Stimulated activated CD8-positive, alpha-beta memory T cell treated with anti-CD3 and anti-CD28 coated beads, Interleukin-7, amount 100 ng/mL, for 1 hour (primary cell): ENCODE results near the gene KIF1C.
"Not testable (repeated sequence)": the region's sequence is repeated elsewhere in the genome, so short reads cannot be mapped to it uniquely, and the experiment has no call there.

Experiments used
- DNase-seq, 2 donors: peaks; one replicate each; pipeline ENCODE4 v3.0.0-alpha.2; 2020; ENCODE audit warnings: low read depth in 2 of 2

KIF1C gene

DNA sequence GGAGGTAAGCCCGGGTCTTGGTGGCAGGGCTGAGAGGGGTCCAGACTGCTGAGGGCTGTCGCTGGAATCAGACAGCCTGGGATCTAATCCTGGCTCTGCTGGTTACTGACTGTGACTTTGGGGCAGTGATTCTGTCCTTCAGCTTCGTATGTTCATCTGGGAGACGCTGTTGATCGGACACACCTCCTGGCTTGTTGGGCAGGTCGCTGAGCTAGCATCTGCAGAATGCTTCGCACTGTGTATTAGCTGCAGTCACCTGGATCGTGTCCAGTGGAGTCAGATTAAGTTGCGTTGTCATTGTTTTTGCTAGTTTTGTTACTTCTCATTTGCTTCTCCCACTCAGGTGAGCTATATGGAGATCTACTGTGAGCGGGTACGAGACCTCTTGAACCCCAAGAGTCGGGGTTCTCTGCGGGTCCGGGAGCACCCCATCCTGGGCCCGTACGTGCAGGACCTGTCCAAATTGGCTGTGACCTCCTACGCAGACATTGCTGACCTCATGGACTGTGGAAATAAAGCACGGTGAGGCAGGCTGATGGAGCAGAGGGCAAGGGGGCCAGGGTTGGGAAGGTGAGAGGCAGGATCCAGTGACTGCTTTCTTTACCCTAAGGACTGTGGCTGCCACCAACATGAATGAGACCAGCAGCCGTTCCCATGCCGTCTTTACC is 4.5 kb downstream of the KIF1C start:
- DNase-seq = no peak

DNA sequence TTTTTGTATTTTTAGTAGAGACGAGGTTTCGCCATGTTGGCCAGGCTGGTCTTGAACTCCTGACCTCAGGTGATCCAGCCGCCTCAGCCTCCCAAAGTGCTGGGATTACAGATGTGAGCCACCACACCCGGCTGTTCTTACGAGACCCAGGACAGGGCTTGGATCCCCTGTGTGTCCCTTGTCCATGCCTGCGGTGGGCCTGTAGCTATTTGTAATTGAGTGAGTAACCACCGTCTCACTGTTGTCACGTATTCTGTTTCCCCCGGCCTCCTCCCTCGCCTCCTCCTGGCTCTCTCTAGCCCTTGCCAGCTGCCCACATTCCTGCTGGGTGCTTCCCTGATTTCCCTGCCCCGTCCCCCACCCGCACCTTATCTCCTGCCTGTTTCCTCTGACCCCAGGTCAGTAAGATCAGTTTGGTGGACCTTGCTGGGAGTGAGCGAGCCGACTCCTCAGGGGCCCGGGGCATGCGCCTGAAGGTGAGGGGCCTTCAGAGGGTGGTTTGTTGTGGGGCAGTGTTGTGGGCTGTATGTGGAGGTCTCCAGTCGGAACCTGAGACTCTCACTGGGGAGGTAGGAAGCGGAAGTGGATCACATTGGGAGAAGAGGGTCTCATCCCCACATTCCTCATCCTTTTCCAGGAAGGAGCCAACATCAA is 5.6 kb downstream of the KIF1C start:
- DNase-seq = no peak

DNA sequence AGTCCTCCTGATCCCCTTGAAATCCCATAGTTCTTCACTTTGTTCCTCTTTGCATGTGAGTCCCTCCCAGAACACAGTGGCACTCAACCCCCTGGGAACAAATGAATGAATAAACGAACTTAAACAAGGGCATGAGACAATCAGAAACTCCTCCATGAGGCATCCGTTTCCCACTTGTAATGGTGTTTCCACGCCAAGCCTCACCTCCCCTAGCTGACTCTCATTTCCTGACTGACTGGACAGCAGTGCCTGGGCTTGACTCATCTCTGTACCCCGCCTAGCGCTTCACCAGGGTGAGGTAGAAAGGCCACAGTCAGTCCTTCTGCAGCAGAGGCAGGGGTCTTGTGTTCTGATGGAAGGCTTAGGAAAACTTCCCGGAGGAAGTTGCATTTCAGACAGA is 14.2 kb downstream of the KIF1C start:
- no peak for DNase-seq

DNA sequence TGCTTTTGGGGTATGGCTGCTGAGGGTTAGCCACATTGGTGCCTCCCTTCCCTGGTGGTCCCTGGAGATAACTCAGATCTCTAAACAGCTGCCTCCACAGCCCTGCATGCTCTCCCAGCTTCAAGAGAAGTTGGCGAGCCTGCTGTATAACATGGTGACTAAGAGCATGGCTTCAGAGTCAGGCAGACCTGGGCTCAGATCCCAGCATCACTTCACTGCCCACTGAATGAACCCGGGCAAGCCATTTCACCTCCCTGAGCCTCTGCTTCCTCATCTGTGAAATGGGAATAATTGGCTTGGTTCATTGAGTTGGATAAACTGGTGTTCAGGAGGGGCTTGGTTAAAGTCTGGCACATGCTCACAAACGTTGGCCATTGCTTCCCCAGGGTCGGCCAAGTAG is 16.6 kb downstream of the KIF1C start:
- DNase-seq = no peak

DNA sequence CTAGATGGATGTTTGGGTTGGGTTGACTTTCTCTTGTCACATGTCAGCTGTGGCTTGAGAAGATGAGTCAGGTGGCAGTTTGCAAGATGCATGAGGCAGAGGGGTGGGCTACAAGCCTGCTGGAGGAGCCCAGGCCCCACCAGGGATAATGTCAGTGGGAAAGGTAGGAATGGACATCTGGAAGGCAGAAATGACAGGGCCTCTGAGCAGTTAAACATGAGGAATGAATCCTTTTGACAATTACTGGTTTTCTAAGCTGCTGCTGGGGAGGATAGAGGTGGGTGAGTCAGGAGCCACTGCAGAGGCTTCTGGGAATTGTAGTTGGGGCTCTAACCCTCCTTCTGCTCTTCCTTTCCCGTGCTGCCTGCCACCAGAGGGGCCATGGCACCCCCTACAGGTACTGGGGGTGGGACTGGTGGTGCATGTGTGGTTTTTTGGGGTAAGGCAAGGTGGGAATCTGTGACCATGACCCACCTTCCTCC is 21.8 kb downstream of the KIF1C start:
- DNase-seq = peak in 1 of 2 donors; percentile 14

DNA sequence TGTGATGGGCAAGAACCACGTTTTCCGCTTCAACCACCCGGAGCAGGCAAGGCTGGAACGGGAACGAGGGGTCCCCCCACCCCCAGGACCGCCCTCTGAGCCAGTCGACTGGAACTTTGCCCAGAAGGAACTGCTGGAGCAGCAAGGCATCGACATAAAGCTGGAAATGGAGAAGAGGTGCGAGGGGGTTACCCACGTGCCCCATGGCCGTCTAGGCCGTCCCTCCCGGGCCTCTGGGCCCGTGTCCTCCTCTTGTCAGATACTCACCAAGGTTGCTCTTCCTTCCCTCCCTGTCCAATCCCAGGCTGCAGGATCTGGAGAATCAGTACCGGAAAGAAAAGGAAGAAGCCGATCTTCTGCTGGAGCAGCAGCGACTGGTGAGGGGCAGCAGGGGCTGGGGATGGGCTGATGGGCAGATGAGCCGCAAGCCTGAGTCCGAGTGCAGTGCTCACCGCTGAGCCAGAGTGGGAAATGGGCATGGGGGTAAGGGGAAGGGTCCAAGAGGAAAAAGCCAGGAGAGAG is 22.8 kb downstream of the KIF1C start:
- DNase-seq = no peak

DNA sequence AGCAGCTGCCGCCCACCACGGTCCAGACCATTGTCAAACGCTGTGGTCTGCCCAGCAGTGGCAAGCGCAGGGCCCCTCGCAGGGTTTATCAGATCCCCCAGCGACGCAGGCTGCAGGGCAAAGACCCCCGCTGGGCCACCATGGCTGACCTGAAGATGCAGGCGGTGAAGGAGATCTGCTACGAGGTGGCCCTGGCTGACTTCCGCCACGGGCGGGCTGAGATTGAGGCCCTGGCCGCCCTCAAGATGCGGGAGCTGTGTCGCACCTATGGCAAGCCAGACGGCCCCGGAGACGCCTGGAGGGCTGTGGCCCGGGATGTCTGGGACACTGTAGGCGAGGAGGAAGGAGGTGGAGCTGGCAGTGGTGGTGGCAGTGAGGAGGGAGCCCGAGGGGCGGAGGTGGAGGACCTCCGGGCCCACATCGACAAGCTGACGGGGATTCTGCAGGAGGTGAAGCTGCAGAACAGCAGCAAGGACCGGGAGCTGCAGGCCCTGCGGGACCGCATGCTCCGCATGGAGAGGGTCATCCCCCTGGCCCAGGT is 24.5 kb downstream of the KIF1C start:
- DNase-seq = no peak

DNA sequence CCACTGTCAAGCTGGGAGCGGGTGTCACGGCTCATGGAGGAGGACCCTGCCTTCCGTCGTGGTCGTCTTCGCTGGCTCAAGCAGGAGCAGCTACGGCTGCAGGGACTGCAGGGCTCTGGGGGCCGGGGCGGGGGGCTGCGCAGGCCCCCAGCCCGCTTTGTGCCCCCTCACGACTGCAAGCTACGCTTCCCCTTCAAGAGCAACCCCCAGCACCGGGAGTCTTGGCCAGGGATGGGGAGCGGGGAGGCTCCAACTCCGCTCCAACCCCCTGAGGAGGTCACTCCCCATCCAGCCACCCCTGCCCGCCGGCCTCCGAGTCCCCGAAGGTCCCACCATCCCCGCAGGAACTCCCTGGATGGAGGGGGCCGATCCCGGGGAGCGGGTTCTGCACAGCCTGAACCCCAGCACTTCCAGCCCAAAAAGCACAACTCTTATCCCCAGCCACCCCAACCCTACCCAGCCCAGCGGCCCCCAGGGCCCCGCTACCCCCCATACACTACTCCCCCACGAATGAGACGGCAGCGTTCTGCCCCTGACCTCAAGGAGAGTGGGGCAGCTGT is 25.9 kb downstream of the KIF1C start:
- DNase-seq = no peak

DNA sequence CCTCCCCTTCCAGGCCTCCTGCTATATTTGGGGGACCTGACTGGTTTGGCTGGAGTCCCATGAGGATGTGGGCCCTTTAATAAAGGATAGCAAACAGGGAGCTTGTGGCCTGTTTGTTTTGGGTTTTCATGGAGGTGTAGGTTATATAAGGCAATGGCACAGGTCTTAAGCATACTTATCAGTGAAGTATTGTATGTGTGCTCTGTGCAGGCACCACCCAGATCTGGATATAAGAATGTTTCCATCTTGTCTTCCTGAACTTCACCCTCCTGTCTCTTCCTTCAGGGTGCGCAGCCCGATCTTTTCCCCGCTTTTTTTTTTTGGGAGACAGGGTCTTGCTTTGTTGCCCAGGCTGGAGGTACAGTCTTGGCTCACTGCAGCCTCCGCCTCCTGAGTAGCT is 26.9 kb downstream of the KIF1C start:
- DNase-seq = no peak

DNA sequence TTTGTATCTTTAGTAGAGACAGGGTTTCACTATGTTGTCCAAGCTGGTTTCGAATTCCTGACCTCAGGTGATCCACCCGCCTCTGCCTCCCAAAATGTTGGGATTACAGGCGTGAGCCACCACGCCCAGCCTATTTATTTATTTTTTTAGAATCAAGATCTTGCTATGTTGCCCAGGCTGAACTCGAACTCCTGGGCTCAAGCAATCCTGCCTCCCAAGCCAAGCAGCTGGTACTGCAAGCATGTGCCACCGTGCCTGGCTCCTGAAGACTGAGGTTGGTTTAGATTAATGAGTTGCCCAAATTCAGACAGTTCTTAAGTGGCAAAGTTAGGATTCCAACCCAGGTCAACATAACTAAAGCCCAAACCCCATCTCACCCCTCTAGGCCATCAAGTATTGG is 29.5 kb downstream of the KIF1C start:
- DNase-seq = no peak

DNA sequence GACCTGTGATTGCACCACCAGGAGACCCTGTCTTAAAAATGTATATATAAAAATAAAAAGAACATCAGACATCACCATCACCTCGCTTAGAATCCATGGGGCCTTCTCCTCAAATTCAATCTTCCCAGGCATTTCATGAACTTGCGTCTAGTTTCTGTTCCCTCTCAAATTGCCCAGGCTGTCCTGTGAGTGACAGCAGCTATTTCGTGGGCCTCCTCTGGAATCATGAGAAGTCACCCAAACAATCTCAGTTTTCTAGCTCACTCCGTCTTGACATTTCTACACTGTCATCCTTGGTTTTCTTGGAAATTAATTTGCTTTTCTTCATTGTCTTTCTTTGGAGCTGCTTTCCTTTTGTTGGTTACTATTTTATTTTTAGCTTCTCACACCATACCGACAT is 30.2 kb downstream of the KIF1C start:
- no peak for DNase-seq

DNA sequence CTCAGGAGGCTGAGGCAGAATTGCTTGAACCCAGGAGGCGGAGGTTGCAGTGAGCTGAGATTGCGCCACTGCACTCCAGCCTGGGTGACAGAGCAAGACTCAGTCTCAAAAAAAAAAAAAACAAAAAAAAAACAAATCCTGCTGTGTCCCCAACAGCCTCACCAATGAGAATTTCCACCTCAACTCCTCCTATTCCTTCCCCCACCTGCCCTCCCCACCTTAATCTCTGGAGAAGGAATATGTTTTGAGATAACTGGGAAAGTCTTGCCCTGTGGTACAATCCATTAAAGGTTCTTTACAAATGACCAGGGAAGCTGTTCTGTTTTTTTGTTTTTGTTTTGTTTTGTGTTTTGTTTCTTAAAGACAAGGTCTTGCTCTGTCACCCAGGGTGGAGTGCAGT is 32.4 kb downstream of the KIF1C start:
- DNase-seq = not testable (repeated sequence)

DNA sequence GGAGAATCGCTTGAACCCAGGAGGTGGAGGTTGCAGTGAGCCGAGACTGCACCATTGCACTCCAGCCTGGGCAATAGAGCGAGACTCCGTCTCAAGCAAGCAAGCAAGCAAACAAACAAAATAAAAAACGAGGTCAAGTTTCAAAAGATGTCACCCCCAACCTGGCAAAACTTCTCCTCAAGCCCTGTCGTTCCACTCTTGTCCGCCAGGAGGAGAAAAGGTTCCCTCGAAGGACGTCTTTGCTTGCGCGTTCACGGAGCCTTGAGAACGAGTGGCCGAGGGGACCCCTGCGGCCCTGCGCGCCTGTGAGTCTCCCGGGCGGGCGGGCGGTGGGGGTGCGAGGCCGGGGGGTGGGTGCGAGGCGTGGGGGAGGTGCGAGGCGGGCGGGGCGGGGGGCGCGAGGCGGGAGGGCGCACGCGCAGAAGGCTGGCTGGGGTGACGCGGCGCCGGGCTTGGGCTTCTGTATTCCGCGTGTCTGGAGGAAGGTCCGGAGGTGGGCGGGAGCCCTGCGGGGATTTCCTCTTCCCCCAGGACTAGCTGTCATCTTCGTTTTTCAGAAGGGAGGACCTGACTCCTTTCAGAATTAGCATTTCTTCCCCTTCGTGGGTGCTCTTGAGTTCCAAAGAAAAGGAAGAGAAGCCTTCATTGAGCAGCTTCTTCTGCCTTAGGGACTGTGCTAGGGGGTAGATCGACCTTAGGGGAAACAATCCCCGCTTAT is 33.8 kb downstream of the KIF1C start:
- peak; percentile 62 to 70 for DNase-seq

DNA sequence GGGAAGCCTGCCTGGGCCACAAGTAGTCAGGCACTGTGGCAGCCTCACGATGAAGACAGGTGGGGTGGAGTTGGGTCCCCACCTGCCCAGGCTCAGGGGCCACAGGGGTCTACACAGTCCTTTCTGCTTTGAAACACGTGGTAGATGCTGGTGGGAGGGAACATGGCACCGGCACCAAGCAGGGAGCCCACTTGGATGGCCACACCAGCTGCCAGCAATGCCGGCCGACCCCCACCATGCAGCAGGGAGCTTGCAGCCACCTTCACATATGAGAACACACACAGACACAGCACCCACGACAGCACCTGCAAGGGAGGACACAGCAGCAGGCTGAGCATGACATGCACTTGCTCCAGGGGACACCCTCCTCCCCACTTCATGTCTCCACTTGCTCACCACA is 35.1 kb downstream of the KIF1C start:
- no peak for DNase-seq

DNA sequence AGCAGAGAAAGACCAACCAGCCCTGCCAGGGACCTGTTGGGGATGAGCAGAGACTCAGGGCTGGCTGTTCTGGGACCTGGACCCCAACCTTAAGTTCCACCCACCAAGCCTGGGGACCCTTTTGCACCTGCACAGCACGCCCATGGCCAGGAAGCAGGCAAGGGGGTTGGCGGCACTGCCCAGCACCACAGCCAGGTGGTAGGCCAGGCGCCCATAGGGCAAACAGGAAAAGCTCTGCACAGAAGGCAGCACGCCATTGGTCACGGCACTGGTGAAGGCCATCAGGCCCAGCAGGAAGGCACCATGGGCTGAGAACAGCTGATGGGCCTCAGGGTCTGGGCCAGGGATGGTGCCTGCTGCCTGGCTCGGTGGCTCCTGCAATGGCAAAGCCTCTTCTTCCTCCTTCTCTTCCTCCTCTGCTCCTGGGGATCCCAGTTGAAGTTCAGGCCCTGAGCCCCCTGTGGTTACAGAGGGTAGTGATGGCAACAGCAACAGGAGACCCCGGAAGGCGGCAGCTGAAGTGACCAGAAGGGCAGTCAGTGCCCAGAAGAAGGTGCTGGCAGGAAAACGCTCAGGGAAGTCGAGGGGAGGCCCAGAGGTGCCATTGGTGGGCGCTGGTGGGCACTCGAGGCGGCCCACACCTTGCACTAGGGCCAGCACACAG is 35.7 kb downstream of the KIF1C start:
- DNase-seq = no peak

DNA sequence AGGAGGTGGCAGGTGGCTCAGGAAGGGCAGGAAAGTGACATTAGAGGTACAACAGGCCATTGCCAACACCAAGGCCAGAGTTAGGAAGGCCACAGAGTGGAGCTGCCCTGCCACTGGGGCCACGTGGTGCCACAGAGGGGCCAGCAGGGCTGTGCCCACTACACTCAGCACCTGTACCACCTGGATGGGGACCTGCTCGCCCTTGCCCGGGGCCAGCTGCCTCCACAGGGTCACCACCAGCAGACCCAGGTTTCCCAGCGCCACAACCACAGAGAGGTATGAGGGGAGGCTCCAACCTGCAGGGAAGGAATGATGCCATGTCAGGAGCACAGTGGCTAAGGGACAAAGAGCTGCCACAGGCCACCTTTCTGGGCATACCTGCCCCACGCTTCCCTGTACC is 36.3 kb downstream of the KIF1C start:
- no peak for DNase-seq

DNA sequence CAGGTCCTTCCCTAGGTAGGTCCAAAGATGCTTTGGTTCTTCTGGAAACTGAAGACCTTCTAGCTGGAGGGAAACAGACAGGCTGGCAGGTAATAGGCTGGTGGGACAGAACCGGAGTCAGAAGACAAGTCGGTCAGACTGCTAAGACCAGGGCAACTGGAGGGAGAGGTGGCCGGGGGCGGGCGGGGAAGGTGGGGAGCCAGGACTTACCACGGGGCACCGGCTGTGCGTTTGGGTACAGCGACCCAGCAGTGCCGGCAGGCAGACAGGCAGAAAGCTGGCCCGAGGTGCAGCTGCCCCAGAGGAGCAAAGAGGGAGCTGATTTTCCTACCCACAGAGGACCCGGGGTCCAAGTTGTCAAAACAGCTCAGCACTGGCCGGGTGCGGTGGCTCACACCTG is 36.9 kb downstream of the KIF1C start:
- no peak for DNase-seq

DNA sequence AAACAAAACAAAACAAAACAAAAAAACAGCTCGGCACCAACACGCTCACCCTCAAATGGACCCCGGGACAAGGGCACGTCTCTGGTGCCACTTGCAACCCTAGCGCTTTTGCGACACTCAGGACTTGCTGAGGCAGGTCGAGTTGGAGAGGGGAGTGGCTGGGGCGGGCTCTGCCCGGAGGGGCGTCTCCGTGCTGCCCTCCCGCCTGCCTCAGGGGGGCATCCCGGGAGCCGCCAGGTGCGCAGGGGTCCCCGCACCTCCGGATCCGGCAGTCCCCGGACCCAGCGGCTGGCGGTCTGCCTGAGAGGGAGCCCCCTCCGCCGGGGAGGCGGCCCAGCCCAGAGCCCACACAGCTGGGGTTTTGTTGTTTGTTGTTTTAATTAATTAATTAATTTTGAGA is 37.6 kb downstream of the KIF1C start, which contains the start of gene SLC52A1:
Gene SLC52A1 (minus strand): TSS at position 112 of the 400 bp plus-strand sequence. CDS start 820 bp downstream, outside the sequence.
- DNase-seq = no peak

DNA sequence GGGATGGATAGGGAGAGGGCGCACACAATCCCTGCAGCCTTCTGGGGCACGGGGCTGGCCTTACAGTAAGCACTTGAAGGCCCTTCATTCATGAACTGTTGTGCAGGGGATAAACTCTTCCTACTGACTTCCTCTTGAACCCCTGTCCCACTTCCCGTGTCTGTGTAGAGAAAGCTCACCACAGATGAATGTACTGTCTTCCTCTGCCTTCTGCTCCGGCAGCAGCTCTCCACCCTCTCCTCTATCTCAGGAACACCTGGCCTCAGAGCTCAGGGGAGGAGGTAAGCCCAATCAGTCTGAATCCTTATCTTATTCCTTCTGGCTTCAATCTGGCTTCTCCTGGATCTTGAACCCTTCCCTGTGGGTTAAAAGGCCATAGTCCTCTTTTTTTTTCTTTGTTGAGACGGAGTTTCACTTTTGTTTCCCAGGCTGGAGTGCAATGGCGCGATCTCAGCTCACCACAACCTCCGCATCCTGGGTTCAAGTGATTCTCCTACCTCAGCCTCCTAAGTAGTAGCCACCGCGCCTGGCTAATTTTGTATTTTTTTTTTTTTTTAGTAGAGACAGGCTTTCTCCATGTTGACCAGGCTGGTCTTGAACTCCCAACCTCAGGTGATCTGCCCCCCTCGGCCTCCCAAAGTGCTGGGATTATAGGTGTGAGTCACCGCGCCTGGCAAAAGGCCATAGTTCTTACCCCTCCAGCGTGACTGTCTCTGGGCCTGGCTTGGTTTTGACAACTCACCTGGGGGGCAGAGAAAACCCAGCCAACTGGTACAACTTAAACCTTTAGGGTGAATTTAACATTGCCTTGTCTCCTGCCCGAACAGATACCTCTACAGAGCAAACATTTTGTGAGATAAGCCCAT is 44.6 kb downstream of the KIF1C start:
- DNase-seq = no peak

DNA sequence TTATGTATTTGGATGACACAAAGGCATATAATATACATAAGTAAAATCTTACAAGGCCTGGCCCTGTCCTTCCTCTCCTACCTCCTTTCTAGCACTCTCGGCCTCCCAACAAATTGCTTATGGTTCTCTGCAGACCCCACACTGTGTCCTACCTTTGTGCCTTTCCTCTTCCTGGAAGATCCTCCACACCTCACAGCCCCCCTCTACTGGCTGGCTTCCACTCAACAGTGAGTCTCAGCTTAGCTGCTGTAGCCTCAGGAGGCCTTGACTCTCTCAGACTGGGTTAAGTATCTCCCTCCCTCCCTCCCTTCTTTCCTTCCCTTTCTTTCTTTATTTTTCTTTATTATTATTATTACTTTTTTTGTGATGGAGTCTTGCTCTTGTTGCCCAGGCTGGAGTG is 45.8 kb downstream of the KIF1C start:
- no peak for DNase-seq

DNA sequence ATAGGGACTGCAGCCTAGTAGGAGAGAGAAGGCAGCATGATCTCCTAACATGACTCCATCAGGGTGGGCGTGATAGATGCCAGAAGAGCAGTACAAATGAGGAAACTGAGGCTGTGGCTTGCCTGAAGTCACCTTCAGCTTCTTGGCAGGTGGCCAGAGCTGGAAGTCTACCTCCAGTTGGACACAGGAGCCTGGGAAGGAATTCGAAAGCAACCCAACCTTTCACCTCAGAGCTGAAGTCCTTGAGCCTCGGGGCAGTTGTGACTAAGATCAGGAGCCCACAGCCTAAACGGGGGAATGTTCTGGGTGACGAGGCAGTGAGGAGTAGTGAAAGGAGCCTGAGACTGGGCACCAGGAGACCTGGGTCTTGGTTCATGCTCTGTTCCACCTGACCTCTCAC is 46.9 kb downstream of the KIF1C start:
- no peak for DNase-seq
